ENCODE data around the gene LRR1. TPM values are rescaled to one million over a fixed set of nuclear protein-coding genes. Genes with fewer than 3 reads are reported as not detected.
"Not testable (repeated sequence)": the region's sequence is repeated elsewhere in the genome, so short reads cannot be mapped to it uniquely, and the experiment has no call there.

Gene LRR1
- total RNA-seq, 1 donor from 2014 or later = 3.7 TPM

DNA sequence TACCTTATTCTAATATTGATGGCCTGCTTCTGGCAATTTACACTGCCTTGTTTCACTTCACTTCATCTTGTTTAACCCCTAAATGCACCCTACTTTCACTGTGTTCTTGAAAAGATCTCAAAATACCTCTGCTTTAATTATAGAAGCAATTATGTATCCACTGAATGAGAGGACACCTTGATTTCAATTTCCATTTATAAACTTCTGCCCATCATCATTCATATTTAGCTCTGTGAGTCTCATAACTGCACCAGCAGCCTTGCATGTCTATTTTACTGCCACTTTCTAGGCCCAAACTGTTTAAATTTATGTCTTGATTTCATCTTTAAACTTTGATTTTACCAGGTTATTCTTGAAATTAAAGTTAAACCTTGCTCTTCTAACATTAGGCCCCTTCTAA lies 43.4 kb downstream of the LRR1 start:
- Histone ChIP-seq H3K27me3 (no peaks in the 10 kb centered on the region), H3K9me3 (no peaks in the 10 kb centered on the region), H3K4me1 (peaks cover 36% of the 10 kb centered on the region), H3K27ac (no peak overlapping the region), H3K4me3 (no peak overlapping the region), H3K36me3 (no peaks in the 10 kb centered on the region)
- intact Hi-C loops (cut with DNase I) = no loop called here
- DNase-seq (ENCODE audit: extremely low spot score in 2 of 2) = no peak
- no peak for TF ChIP-seq POLR2AphosphoS5 (IDR thresholded peaks at IDR 0.05; ENCODE audit: insufficient read depth in 1 of 2, low read depth in 1 of 2)
- TF ChIP-seq POLR2A (IDR thresholded peaks at IDR 0.05) = no peak
- TF ChIP-seq, protein P1, sequence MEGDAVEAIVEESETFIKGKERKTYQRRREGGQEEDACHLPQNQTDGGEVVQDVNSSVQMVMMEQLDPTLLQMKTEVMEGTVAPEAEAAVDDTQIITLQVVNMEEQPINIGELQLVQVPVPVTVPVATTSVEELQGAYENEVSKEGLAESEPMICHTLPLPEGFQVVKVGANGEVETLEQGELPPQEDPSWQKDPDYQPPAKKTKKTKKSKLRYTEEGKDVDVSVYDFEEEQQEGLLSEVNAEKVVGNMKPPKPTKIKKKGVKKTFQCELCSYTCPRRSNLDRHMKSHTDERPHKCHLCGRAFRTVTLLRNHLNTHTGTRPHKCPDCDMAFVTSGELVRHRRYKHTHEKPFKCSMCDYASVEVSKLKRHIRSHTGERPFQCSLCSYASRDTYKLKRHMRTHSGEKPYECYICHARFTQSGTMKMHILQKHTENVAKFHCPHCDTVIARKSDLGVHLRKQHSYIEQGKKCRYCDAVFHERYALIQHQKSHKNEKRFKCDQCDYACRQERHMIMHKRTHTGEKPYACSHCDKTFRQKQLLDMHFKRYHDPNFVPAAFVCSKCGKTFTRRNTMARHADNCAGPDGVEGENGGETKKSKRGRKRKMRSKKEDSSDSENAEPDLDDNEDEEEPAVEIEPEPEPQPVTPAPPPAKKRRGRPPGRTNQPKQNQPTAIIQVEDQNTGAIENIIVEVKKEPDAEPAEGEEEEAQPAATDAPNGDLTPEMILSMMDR (IDR thresholded peaks at IDR 0.05) = no peak

DNA sequence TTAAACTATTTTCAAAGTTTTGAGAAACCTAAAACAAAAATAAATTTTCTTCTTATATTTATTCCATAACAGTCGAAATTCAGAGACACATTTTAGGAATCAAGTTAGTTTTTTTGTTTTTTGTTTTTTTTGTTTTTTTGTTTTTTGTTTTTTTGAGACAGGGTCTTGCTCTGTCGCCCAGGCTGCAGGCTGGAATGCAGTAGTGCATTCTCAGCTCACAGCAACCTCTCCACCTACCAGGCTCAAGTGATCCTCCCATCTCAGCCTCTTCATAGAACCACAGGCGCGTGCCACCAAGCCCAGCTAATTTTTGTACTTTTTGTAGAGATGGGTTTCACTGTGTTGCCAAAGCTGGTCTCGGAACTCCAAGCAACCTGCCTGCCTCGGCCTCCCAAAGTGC lies 54.8 kb downstream of the LRR1 start:
- intact Hi-C loops (cut with DNase I) = no loop called here

DNA sequence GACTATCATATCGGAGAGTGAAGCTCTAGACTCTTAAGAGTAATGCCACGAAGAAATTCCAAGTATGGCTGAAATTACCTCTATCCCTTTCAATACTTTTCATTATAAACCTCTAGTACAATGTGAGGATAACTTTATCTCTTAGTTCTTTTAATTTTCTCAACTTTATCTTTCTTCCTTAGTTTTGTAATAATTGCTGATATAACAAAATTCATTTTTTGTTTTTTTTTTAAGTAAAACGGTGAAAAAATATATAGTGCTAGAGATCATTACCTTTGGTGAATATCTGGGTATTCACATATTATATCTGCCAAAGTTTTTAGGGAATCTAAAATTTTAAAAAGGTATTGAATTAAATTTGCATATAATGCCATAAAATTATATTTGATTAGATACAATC lies 55.8 kb downstream of the LRR1 start:
- no peak for TF ChIP-seq POLR2A (IDR thresholded peaks at IDR 0.05)
- TF ChIP-seq, protein P1 (IDR thresholded peaks at IDR 0.05) = no peak
- no peaks in the 10 kb centered on the region for H3K36me3 ChIP-seq
- H3K27me3 ChIP-seq = no peaks in the 10 kb centered on the region
- H3K9me3 ChIP-seq = no peaks in the 10 kb centered on the region
- intact Hi-C loops (cut with DNase I) = no loop called here
- no peak overlapping the region for H3K27ac ChIP-seq
- no peaks in the 10 kb centered on the region for H3K4me1 ChIP-seq
- DNase-seq (ENCODE audit: extremely low spot score in 2 of 2) = no peak
- H3K4me3 ChIP-seq = no peak overlapping the region

More for the DNA sequence above, 54.8 kb downstream of the LRR1 start:
- no peaks in the 10 kb centered on the region for H3K27me3 ChIP-seq
- no peaks in the 10 kb centered on the region for H3K9me3 ChIP-seq
- TF ChIP-seq, protein P1 (IDR thresholded peaks at IDR 0.05) = no peak
- TF ChIP-seq POLR2A (IDR thresholded peaks at IDR 0.05) (no peak), POLR2AphosphoS5 (IDR thresholded peaks at IDR 0.05; ENCODE audit: insufficient read depth in 1 of 2, low read depth in 1 of 2) (no peak)
- H3K4me1 ChIP-seq = no peaks in the 10 kb centered on the region
- H3K27ac ChIP-seq = no peak overlapping the region
- H3K36me3 ChIP-seq = no peaks in the 10 kb centered on the region
- H3K4me3 ChIP-seq = no peak overlapping the region
- no peak for DNase-seq (ENCODE audit: extremely low spot score in 2 of 2)

DNA sequence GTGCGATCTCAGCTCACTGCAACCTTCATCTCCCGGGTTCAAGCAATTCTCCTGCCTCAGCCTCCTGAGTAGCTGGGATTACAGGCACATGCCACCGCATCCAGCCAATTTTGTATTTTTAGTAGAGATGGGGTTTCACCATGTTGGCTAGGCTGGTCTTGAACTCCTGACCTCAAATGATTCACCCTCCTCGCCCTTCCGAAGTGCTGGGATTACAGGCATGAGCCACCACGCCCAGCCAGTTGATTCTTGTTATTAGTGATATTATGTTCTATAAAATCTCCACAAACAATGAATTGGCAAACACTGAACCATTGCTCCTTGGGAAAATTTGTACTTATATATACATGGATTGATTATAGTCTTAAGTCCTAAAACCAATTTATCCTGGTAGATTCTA lies 58.8 kb downstream of the LRR1 start:
- intact Hi-C loops (cut with DNase I); H3K27ac ChIP-seq; H3K9me3 ChIP-seq; H3K4me3 ChIP-seq; H3K36me3 ChIP-seq; H3K27me3 ChIP-seq; DNase-seq (ENCODE audit: extremely low spot score in 2 of 2); H3K4me1 ChIP-seq: not testable (repeated sequence)

DNA sequence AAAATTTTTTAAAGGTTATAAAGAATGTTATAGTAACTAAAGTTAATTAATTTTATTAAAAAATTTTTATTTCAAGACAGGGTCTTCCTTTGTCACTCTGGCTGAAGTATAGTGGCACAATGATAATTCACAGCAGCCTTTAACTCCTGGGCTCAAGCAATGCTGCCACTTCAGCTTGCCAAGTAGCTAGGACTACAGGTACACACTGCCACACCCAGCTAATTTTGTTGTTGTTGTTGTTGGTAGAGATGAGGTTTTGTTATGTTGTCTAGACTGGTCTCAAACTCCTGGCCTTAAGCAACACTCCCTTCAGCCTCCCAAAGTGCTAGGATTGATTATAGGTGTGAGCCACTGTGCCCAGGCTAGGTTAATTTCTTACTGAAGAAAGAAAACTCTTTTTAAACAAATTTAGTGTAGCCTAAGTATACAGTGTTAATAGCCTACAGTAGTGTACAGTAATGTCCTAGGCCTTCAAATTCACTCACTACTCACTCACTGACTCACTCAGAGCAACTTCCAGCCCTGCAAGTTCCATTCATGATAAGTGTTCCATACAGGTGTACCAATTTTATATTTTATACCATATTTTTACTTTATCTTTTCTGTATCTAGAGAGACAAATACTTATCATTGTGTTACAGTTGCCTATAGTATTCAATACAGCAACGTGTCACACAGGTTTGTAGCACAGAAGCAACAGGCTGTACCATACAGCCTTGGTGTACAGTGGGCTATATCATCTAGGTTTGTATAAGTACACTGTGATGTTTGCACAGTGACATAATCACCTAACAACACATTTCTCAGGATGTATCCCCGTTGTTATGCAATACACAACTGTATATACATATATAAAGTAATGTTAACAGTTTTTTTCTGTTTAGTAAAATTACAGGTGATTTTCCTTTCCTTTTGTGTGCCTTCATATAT lies 61.1 kb downstream of the LRR1 start:
- no peak overlapping the region for H3K27ac ChIP-seq
- no peak overlapping the region for H3K4me3 ChIP-seq
- TF ChIP-seq, protein P1 (IDR thresholded peaks at IDR 0.05) = no peak
- TF ChIP-seq POLR2A (IDR thresholded peaks at IDR 0.05) = no peak
- no peak for TF ChIP-seq POLR2AphosphoS5 (IDR thresholded peaks at IDR 0.05; ENCODE audit: insufficient read depth in 1 of 2, low read depth in 1 of 2)
- no peaks in the 10 kb centered on the region for H3K4me1 ChIP-seq
- H3K27me3 ChIP-seq = no peaks in the 10 kb centered on the region
- H3K36me3 ChIP-seq = no peaks in the 10 kb centered on the region
- DNase-seq (ENCODE audit: extremely low spot score in 2 of 2) = no peak
- no peaks in the 10 kb centered on the region for H3K9me3 ChIP-seq
- intact Hi-C loops (cut with DNase I) = no loop called here

Small RNA genes within 50 kb of the gene (small RNA-seq; reads per million reads assigned to genes)
- not detected for gene AL139099.3
- not detected for gene AL139099.4
- not detected for gene RF00019
- not detected for gene RNA5SP384

Other genes starting within 250 kb of the LRR1 start
- gene RPS29, start 12.6 kb upstream of the LRR1 start, total RNA-seq = 3,080 TPM
- gene RPL36AL, start 21.7 kb downstream of the LRR1 start, total RNA-seq = 208 TPM
- 11.3 TPM for gene MGAT2, start 21.9 kb downstream of the LRR1 start, total RNA-seq
- 7.9 TPM for gene DNAAF2, start 36.3 kb downstream of the LRR1 start, total RNA-seq
- gene POLE2, start 89.3 kb downstream of the LRR1 start, total RNA-seq = 4.9 TPM
- 4.7 TPM for gene KLHDC1, start 94.2 kb downstream of the LRR1 start, total RNA-seq
- gene KLHDC2, start 169.2 kb downstream of the LRR1 start, total RNA-seq = 77.8 TPM

Data from vagina (tissue), 2 donors.